IPS DF 6.9 (cell line): ENCODE data around the gene GRB7.

ENCODE experiments used
- DNase-seq: peaks from one replicate; pipeline ENCODE4 v3.0.0-alpha.2; 2013; ENCODE audit warnings: low read depth, low spot score
- H3K27ac ChIP-seq: one replicate; pipeline ENCODE4 v1.5.1; 2013; ENCODE audit warnings: low read length, control low read depth
- H3K27me3 ChIP-seq: 2 replicates; pipeline ENCODE4 v1.6.1; 2013; ENCODE audit warnings: mild to moderate bottlenecking, low read length; ENCODE audit not compliant: control insufficient read depth, insufficient read depth
- H3K36me3 ChIP-seq: 2 replicates; pipeline ENCODE4 v1.6.1; 2013; ENCODE audit warnings: low read length; ENCODE audit not compliant: control insufficient read depth, insufficient read depth
- H3K4me1 ChIP-seq: 2 replicates; pipeline ENCODE4 v1.6.1; 2013; ENCODE audit warnings: low read length; ENCODE audit not compliant: control insufficient read depth, insufficient read depth
- H3K4me3 ChIP-seq: 2 replicates; pipeline ENCODE4 v1.5.1; 2013; ENCODE audit warnings: mild to moderate bottlenecking, low read length
- H3K9me3 ChIP-seq: 2 replicates; pipeline ENCODE4 v1.6.1; 2013; ENCODE audit warnings: low read length, inconsistent platforms; ENCODE audit not compliant: control insufficient read depth, insufficient read depth
- WGBS: extraction: QIAGEN DNeasy Blood & Tissue Kit; methylation state at CpG from one replicate; pipeline ENCODE4 v1.1.7; 2013; ENCODE audit warnings: mixed read lengths, missing lambda C conversion rate; ENCODE audit not compliant: insufficient read length, insufficient coverage; 5-methylcytosine and 5-hydroxymethylcytosine counted together

GRB7 gene

GRCh38 chr17:39776252-39776651 is 38.5 kb downstream of the GRB7 start:
- H3K27me3 ChIP-seq: no peaks in the 10 kb centered on the region; the same call in 1 of the 2 replicates
- no peak overlapping the region for H3K4me3 ChIP-seq
- H3K4me1 ChIP-seq: no peaks in the 10 kb centered on the region
- no peaks in the 10 kb centered on the region for H3K9me3 ChIP-seq
- no peaks in the 10 kb centered on the region for H3K36me3 ChIP-seq
- DNase-seq: no peak
- H3K27ac ChIP-seq: no peak overlapping the region

- H3K27ac ChIP-seq: no peak overlapping the region
- no peaks in the 10 kb centered on the region for H3K36me3 ChIP-seq
- H3K4me3 ChIP-seq: no peak overlapping the region
- H3K9me3 ChIP-seq: no peaks in the 10 kb centered on the region
- no CpG with 5 or more reads among the region's 11 CpGs for whole genome bisulfite sequencing
- H3K4me1 ChIP-seq: no peaks in the 10 kb centered on the region
- no peaks in the 10 kb centered on the region for H3K27me3 ChIP-seq
- DNase-seq: no peak
Observed at GRCh38 chr17:39777534-39778365, 40.0 kb downstream of the GRB7 start.

- no peaks in the 10 kb centered on the region for H3K27me3 ChIP-seq
- H3K4me3 ChIP-seq: no peak overlapping the region
- H3K4me1 ChIP-seq: no peaks in the 10 kb centered on the region
- no peaks in the 10 kb centered on the region for H3K36me3 ChIP-seq
- H3K27ac ChIP-seq: no peak overlapping the region
- no peak for DNase-seq
- no peaks in the 10 kb centered on the region for H3K9me3 ChIP-seq
- WGBS: no CpG with 5 or more reads among the region's 6 CpGs
Observed at GRCh38 chr17:39781031-39781860, 43.5 kb downstream of the GRB7 start.

- Histone ChIP-seq H3K4me1 (no peaks in the 10 kb centered on the region), H3K9me3 (no peaks in the 10 kb centered on the region), H3K27me3 (no peaks in the 10 kb centered on the region), H3K27ac (no peak overlapping the region), H3K4me3 (no peak overlapping the region), H3K36me3 (no peaks in the 10 kb centered on the region)
- no CpG with 5 or more reads among the region's 2 CpGs for WGBS
- DNase-seq: no peak
Observed at GRCh38 chr17:39781861-39782213, 44.1 kb downstream of the GRB7 start.

- no peak overlapping the region for H3K27ac ChIP-seq
- no peaks in the 10 kb centered on the region for H3K27me3 ChIP-seq
- H3K4me1 ChIP-seq: no peaks in the 10 kb centered on the region
- H3K4me3 ChIP-seq: no peak overlapping the region
- WGBS: 100% methylated on average over 3 of the region's 4 CpGs
- no peaks in the 10 kb centered on the region for H3K9me3 ChIP-seq
- no peak for DNase-seq
- H3K36me3 ChIP-seq: no peaks in the 10 kb centered on the region
Observed at GRCh38 chr17:39782481-39782880, 44.7 kb downstream of the GRB7 start.

GRCh38 chr17:39782980-39783379 is 45.2 kb downstream of the GRB7 start:
- H3K36me3 ChIP-seq: no peaks in the 10 kb centered on the region
- no peaks in the 10 kb centered on the region for H3K27me3 ChIP-seq
- no peak overlapping the region for H3K4me3 ChIP-seq
- no peak overlapping the region for H3K27ac ChIP-seq
- no peaks in the 10 kb centered on the region for H3K4me1 ChIP-seq
- WGBS: no CpG with 5 or more reads among the region's 1 CpG
- no peaks in the 10 kb centered on the region for H3K9me3 ChIP-seq
- DNase-seq: no peak

- DNase-seq: no peak
- no peak overlapping the region for H3K27ac ChIP-seq
Observed at GRCh38 chr17:39787041-39787440, 49.3 kb downstream of the GRB7 start.

GRCh38 chr17:39787743-39788484 is 50.2 kb downstream of the GRB7 start:
- H3K4me3 ChIP-seq: no peak overlapping the region
- WGBS: 100% methylated on average over 2 of the region's 8 CpGs
- H3K4me1 ChIP-seq: no peaks in the 10 kb centered on the region
- no peaks in the 10 kb centered on the region for H3K36me3 ChIP-seq
- H3K27ac ChIP-seq: no peak overlapping the region
- DNase-seq: no peak
- H3K27me3 ChIP-seq: no peaks in the 10 kb centered on the region
- H3K9me3 ChIP-seq: no peaks in the 10 kb centered on the region

More at GRCh38 chr17:39787041-39787440, 49.3 kb downstream of the GRB7 start:
- no peaks in the 10 kb centered on the region for H3K4me1 ChIP-seq
- no peak overlapping the region for H3K4me3 ChIP-seq
- no peaks in the 10 kb centered on the region for H3K27me3 ChIP-seq
- no peaks in the 10 kb centered on the region for H3K36me3 ChIP-seq
- no peaks in the 10 kb centered on the region for H3K9me3 ChIP-seq

- no CpG with 5 or more reads among the region's 6 CpGs for WGBS
- DNase-seq: no peak
- no peaks in the 10 kb centered on the region for H3K9me3 ChIP-seq
- H3K27me3 ChIP-seq: no peaks in the 10 kb centered on the region
- no peak overlapping the region for H3K4me3 ChIP-seq
- H3K4me1 ChIP-seq: no peaks in the 10 kb centered on the region
- no peaks in the 10 kb centered on the region for H3K36me3 ChIP-seq
- H3K27ac ChIP-seq: no peak overlapping the region
Observed at GRCh38 chr17:39791111-39791992, 53.6 kb downstream of the GRB7 start.
